KMS-11 (cell line): Measurements from ENCODE around the gene HELZ.
"Not testable (repeated sequence)": the region's sequence is repeated elsewhere in the genome, so short reads cannot be mapped to it uniquely, and the experiment has no call there.

Experiments used
- H2AFZ ChIP-seq: fragments of 200-600 bp; sonication (generic); 2 replicates; pipeline ENCODE4 v1.6.1; 2016; ENCODE audit warnings: antibody characterized with exemption, mixed run types, low read depth
- H3K27ac ChIP-seq: fragments of 200-600 bp; sonication (generic); 2 replicates; pipeline ENCODE4 v1.6.1; 2016; ENCODE audit warnings: mild to moderate bottlenecking, mixed run types
- H3K27me3 ChIP-seq: fragments of 200-600 bp; sonication (generic); 2 replicates; pipeline ENCODE4 v1.6.1; 2017; ENCODE audit warnings: mild to moderate bottlenecking, low read depth, mixed run types, moderate library complexity; ENCODE audit not compliant: insufficient read depth
- H3K36me3 ChIP-seq: fragments of 200-600 bp; sonication (generic); 2 replicates; pipeline ENCODE4 v1.6.1; 2017; ENCODE audit warnings: mild to moderate bottlenecking, mixed run types; ENCODE audit not compliant: insufficient read depth
- H3K4me1 ChIP-seq: fragments of 200-600 bp; sonication (generic); 2 replicates; pipeline ENCODE4 v1.6.1; 2016; ENCODE audit warnings: mild to moderate bottlenecking, low read depth, mixed run types; ENCODE audit not compliant: poor library complexity, severe bottlenecking
- H3K4me2 ChIP-seq: fragments of 200-600 bp; sonication (generic); 2 replicates; pipeline ENCODE4 v1.7.0; 2016; ENCODE audit warnings: mild to moderate bottlenecking, mixed run types
- H3K4me3 ChIP-seq: fragments of 200-600 bp; sonication (generic); IDR thresholded peaks from 2 replicates; pipeline ENCODE4 v1.6.1; 2017; ENCODE audit warnings: low read depth, low read length, mixed read lengths; ENCODE audit not compliant: insufficient read depth
- H3K79me2 ChIP-seq: fragments of 200-600 bp; sonication (generic); 2 replicates; pipeline ENCODE4 v1.6.1; 2016; ENCODE audit warnings: low read depth, mixed run types; ENCODE audit not compliant: insufficient read depth
- H3K9ac ChIP-seq: fragments of 200-600 bp; sonication (generic); 2 replicates; pipeline ENCODE4 v1.6.1; 2016; ENCODE audit warnings: mild to moderate bottlenecking, mixed run types
- H4K20me1 ChIP-seq: fragments of 200-600 bp; sonication (generic); 2 replicates; pipeline ENCODE4 v1.6.1; 2016; ENCODE audit warnings: mild to moderate bottlenecking, mixed run types; ENCODE audit not compliant: insufficient read depth
- TF ChIP-seq, protein P1 (sequence below): fragments of 200-600 bp; sonication (generic); conservative IDR thresholded peaks from 2 replicates; pipeline ENCODE4 v1.6.1; 2017; ENCODE audit warnings: low read depth, mild to moderate bottlenecking, antibody characterized with exemption, low read length, moderate library complexity, mixed read lengths

The HELZ gene

DNA sequence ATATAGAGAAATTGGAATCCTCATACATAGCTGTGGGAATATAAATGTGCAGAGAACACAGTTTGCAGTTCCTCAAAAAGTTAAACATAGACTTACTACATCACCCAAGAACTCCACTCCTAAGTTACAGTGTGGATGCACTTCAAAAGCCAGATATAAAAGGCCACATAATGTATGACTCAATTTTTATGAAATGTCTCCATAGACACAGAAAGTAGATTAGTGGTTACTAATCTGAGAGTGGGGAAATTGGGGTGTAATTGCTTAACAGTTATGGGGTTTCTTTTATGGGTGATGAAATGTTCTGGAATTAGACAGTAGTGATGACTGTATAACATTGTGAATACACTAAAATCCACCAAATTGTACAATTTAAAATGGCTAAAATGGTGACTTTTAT lies 139.8 kb downstream of the HELZ start:
- peaks cover 9% of the 10 kb centered on the region for H3K4me1 ChIP-seq
- no peaks in the 10 kb centered on the region for H4K20me1 ChIP-seq
- H3K79me2 ChIP-seq = no peaks in the 10 kb centered on the region; the same call in 1 of the 2 replicates
- peaks cover 11% of the 10 kb centered on the region for H3K36me3 ChIP-seq
- no peak overlapping the region for H3K27ac ChIP-seq
- no peak overlapping the region for H3K4me2 ChIP-seq
- H3K27me3 ChIP-seq = no peaks in the 10 kb centered on the region
- no peak overlapping the region for H3K4me3 ChIP-seq
- no peak overlapping the region for H3K9ac ChIP-seq
- H2AFZ ChIP-seq = no peak overlapping the region
- TF ChIP-seq, protein P1, sequence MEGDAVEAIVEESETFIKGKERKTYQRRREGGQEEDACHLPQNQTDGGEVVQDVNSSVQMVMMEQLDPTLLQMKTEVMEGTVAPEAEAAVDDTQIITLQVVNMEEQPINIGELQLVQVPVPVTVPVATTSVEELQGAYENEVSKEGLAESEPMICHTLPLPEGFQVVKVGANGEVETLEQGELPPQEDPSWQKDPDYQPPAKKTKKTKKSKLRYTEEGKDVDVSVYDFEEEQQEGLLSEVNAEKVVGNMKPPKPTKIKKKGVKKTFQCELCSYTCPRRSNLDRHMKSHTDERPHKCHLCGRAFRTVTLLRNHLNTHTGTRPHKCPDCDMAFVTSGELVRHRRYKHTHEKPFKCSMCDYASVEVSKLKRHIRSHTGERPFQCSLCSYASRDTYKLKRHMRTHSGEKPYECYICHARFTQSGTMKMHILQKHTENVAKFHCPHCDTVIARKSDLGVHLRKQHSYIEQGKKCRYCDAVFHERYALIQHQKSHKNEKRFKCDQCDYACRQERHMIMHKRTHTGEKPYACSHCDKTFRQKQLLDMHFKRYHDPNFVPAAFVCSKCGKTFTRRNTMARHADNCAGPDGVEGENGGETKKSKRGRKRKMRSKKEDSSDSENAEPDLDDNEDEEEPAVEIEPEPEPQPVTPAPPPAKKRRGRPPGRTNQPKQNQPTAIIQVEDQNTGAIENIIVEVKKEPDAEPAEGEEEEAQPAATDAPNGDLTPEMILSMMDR = no peak

DNA sequence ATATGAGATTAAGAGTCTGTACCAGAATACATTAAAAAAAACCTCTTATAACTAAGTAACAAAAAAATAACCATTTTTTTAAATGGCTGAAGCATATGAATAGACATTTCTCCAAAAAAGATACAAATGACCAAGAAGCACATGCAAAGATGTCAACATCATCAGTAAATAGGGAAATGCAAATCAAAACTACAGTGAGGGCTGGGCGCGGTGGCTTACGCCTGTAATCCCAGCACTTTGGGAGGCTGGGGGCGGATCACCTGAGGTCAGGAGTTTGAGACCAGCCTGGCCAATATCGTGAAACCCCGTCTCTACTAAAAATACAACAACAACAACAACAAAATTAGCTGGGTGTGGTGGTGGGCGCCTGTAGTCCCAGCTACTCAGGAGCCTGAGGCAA lies 140.4 kb downstream of the HELZ start:
- H3K36me3 ChIP-seq, H4K20me1 ChIP-seq, H3K4me1 ChIP-seq, H3K4me3 ChIP-seq, H3K27ac ChIP-seq, H3K9ac ChIP-seq, H3K27me3 ChIP-seq, H2AFZ ChIP-seq, H3K4me2 ChIP-seq, H3K79me2 ChIP-seq: not testable (repeated sequence)

DNA sequence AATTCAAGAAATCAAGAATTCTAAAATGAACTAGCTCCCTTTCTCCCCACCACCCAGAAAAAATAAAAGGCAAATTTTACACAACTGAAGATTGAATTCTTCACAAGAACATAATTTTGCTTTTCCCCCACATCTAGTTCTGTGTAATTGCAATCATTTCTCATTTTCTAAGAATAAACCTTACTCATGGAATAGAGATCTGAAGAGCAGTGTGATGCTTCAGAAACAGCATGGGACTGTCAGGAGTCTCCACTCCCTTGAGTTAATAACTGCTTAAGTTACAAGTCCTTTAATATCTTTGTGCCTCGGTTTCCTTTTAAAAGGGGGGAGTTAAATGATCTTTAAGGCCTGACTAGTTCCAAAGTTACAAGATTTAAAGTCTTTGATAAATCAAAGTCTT lies 147.0 kb downstream of the HELZ start:
- Histone ChIP-seq H3K4me1 (no peaks in the 10 kb centered on the region), H3K4me2 (no peak overlapping the region), H3K4me3 (no peak overlapping the region), H3K27me3 (no peaks in the 10 kb centered on the region), H3K79me2 (no peaks in the 10 kb centered on the region; the same call in 1 of the 2 replicates), H4K20me1 (no peaks in the 10 kb centered on the region), H3K36me3 (no peaks in the 10 kb centered on the region), H2AFZ (no peak overlapping the region), H3K9ac (no peak overlapping the region), H3K27ac (no peak overlapping the region)
- TF ChIP-seq, protein P1 = no peak

DNA sequence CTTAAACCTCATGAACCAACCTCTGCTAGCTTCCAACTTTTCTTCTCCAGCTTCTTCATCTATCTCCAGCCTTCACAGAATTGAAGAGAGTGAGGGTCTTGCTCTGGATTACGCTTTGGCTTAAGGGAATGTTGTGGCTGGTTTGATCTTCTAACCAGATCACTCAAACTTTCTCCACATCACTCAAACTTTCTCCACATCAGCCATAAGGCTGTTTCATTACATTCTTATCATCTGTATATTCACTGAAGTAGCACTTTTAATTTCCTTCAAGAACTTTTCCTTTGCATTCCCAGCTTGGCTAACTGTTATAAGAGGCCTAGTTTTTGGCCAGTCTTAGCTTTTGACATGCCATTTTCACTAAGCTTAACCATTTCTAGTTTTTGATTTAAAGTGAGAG lies 148.4 kb downstream of the HELZ start:
- H3K4me2 ChIP-seq = no peak overlapping the region
- no peak overlapping the region for H2AFZ ChIP-seq
- H3K27ac ChIP-seq = no peak overlapping the region
- no peak overlapping the region for H3K9ac ChIP-seq
- H3K27me3 ChIP-seq = no peaks in the 10 kb centered on the region
- no peaks in the 10 kb centered on the region; the same call in 1 of the 2 replicates for H3K79me2 ChIP-seq
- H3K4me3 ChIP-seq = no peak overlapping the region
- TF ChIP-seq, protein P1 = no peak
- H3K4me1 ChIP-seq = no peaks in the 10 kb centered on the region
- H4K20me1 ChIP-seq = no peaks in the 10 kb centered on the region
- H3K36me3 ChIP-seq = no peaks in the 10 kb centered on the region

DNA sequence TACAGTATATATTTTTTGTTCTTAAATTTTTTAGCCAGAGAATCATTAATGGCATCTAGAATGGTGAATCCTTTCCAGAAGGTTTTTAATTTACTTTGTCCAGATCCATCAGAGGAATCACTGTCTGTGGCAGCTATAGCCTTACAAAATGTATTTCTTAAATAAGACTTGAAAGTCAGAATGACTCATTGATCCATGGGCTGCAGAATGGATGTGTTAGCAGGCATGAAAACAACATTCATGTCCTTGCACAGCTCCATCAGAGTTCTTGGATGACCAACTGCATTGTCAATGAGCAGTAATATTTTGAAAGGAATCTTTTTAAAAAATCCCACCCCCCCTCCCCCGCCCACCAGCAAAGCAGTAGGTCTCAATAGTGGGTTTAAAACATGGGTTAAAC lies 149.2 kb downstream of the HELZ start:
- Histone ChIP-seq H3K4me3 (no peak overlapping the region), H4K20me1 (no peaks in the 10 kb centered on the region), H3K27me3 (no peaks in the 10 kb centered on the region), H3K79me2 (no peaks in the 10 kb centered on the region), H3K9ac (no peak overlapping the region), H3K27ac (no peak overlapping the region), H3K4me1 (no peaks in the 10 kb centered on the region), H2AFZ (no peak overlapping the region), H3K36me3 (no peaks in the 10 kb centered on the region), H3K4me2 (no peak overlapping the region)
- TF ChIP-seq, protein P1 = no peak

DNA sequence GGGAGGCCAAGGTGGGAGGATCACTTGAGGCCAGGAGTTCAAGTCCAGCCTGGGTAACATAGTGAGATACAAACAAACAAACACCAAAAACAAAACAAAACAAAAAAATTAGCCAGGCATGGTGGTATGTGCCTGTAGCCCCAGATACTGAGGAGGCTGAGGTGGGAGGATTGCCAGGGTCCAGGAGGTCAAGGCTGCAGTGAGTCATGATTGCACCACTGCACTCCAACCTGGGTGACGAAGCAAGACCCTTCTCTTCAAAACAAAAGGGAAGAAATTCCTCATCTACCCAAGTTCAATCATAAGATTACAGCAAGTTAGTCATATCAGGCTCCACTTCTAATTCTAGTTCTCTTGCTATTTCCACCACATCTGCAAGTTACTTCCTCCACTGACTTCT lies 149.7 kb downstream of the HELZ start:
- not testable (repeated sequence) for H3K4me1 ChIP-seq, H3K9ac ChIP-seq, H3K36me3 ChIP-seq, H4K20me1 ChIP-seq, H3K79me2 ChIP-seq, H3K27ac ChIP-seq, H3K4me2 ChIP-seq, H3K27me3 ChIP-seq, H2AFZ ChIP-seq, H3K4me3 ChIP-seq
